Left lung (tissue), 10 donors: ENCODE results near the gene KRT6A. TPM values are rescaled to one million over a fixed set of nuclear protein-coding genes. Genes with fewer than 3 reads are reported as not detected.
A peak's percentile ranks its signal among the peaks of the same experiment; 100 is the strongest.
"Not testable (repeated sequence)": the region's sequence is repeated elsewhere in the genome, so short reads cannot be mapped to it uniquely, and the experiment has no call there.

ENCODE experiments used
- ATAC-seq: fragments of 200-7000 bp; cut with Tn5 transposase; one replicate; pipeline ENCODE4 v1.9.1; 2020; ENCODE audit warnings: moderate library complexity
- DNase-seq, 4 donors: peaks; one replicate each; pipeline ENCODE4 v3.0.0-alpha.2; 2013 to 2020
- H3K27ac ChIP-seq, 2 donors: fragments of 200-600 bp; sonication (generic) in 1 of 2; one replicate each; pipeline versions ENCODE4 v1.5.0 to v1.8.0; 2020 to 2021
- H3K27me3 ChIP-seq, 2 donors: fragments of 200-600 bp; sonication (generic) in 1 of 2; one replicate each; pipeline versions ENCODE4 v1.5.0 to v1.8.0; 2020 to 2021
- H3K36me3 ChIP-seq, 2 donors: fragments of 200-600 bp; sonication (generic) in 1 of 2; one replicate each; pipeline versions ENCODE4 v1.5.0 to v1.8.0; 2020 to 2021
- H3K4me1 ChIP-seq, 2 donors: fragments of 200-600 bp; one replicate each; pipeline ENCODE4 v1.8.0; 2021
- H3K4me3 ChIP-seq, 2 donors: fragments of 200-600 bp; sonication (generic) in 1 of 2; one replicate each; pipeline versions ENCODE4 v1.5.0 to v1.8.0; 2020 to 2021; ENCODE audit warnings: mild to moderate bottlenecking in 1 of 2
- H3K9me3 ChIP-seq, 2 donors: fragments of 200-600 bp; sonication (generic) in 1 of 2; one replicate each; pipeline versions ENCODE4 v1.5.0 to v1.8.0; 2020 to 2021
- intact Hi-C, 2 donors: fragments of 100-400 bp; cut with DNase I; formaldehyde crosslinking; loops; one replicate each; pipeline versions ENCODE4 v1.11.2 to v1.14.2; 2022
- polyA plus RNA-seq, 6 donors: library from polyadenylated mRNA; unstranded; fragments of 120-200 nt; gene quantifications; one replicate each; pipeline ENCODE4 v1.2.1, GENCODE V29; 2013; ENCODE audit not compliant: insufficient read length in 6 of 6
- total RNA-seq, 2 donors: library from RNA; stranded (reverse); fragmentation: NEBNext Ultra II Directional; extraction: Animal tissue kit (Norgen Biotek cat#: 25700); gene quantifications; one replicate each; pipeline ENCODE4 v1.2.1, GENCODE V29; 2021
- TF ChIP-seq, protein P1 (sequence below), 2 donors: fragments of 200-600 bp; sonication (generic) in 1 of 2; IDR thresholded peaks; one replicate each; pipeline versions ENCODE4 v1.5.0 to v1.8.0; 2021; ENCODE audit warnings: antibody characterized with exemption in 2 of 2
- donor health status: DM: no; HTN: yes; CAD: no.
- donor health status: DM: no; HTN: no; CAD: no.

Gene KRT6A
- total and polyA plus RNA-seq, 8 donors, result 24.4 to 32.0 TPM; not detected in 6

DNA sequence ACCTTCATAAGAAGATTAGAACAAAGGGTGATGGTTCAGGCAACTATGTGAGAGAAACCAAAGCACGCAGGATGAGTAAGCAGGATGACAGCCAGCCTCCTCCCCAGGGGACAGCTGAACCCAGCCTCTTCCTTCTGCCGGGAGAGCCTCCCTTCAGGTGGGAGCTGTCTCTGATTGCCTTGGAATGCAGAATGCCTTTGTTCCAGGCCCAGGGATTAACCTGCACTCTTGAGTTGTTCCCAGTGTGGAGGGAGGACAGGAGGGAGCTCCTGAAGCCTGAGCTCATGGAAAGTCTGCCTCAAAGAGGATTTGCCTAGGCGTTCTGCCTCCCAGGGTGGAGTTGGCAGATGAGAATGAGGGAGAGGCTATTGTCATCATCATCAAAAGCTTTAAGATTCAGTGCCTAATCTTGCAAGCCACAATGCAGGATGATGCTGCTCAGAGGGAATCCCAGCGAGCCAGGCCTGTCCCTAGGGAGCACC is 3.6 kb upstream of the KRT6A start:
- Histone ChIP-seq H3K4me1 (peaks cover 10 to 27% of the 10 kb centered on the region in 2 donors), H3K27ac (no peak overlapping the region), H3K9me3 (no peaks in the 10 kb centered on the region), H3K4me3 (no peak overlapping the region), H3K36me3 (no peaks in the 10 kb centered on the region), H3K27me3 (peaks cover 0 to 18% of the 10 kb centered on the region in 2 donors)
- intact Hi-C loops, result no loop called here
- TF ChIP-seq, protein P1, sequence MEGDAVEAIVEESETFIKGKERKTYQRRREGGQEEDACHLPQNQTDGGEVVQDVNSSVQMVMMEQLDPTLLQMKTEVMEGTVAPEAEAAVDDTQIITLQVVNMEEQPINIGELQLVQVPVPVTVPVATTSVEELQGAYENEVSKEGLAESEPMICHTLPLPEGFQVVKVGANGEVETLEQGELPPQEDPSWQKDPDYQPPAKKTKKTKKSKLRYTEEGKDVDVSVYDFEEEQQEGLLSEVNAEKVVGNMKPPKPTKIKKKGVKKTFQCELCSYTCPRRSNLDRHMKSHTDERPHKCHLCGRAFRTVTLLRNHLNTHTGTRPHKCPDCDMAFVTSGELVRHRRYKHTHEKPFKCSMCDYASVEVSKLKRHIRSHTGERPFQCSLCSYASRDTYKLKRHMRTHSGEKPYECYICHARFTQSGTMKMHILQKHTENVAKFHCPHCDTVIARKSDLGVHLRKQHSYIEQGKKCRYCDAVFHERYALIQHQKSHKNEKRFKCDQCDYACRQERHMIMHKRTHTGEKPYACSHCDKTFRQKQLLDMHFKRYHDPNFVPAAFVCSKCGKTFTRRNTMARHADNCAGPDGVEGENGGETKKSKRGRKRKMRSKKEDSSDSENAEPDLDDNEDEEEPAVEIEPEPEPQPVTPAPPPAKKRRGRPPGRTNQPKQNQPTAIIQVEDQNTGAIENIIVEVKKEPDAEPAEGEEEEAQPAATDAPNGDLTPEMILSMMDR (IDR thresholded peaks at IDR 0.05), result no peak
- DNase-seq, result no peak
- ATAC-seq, result no peak

DNA sequence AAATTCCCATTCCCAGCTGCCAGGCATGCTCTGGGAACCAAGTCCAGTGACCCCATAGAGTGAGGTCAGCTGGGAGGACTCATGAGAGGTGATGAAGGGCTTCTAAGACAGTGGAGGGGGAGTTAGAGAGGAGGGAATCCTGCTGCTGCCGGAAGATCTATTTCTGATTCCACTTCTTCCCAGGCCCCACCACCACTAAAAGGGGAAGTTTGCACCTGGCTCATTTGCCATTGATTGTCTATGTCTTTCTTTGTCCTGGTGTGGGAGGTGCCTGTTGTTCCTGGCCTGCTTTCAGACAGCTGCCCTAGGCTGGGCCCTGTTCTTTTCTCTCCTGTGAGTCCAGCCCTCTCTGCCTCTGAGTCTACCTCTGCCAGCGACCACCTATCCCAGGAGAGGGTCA is 3.0 kb upstream of the KRT6A start:
- Histone ChIP-seq H3K4me3 (no peak overlapping the region), H3K36me3 (no peaks in the 10 kb centered on the region), H3K27ac (no peak overlapping the region), H3K27me3 (peaks cover 0 to 24% of the 10 kb centered on the region in 2 donors), H3K9me3 (no peaks in the 10 kb centered on the region), H3K4me1 (peaks cover 10 to 27% of the 10 kb centered on the region in 2 donors)
- TF ChIP-seq, protein P1 (IDR thresholded peaks at IDR 0.05), result no peak
- intact Hi-C loops, result no loop called here
- no peak for ATAC-seq
- no peak for DNase-seq

DNA sequence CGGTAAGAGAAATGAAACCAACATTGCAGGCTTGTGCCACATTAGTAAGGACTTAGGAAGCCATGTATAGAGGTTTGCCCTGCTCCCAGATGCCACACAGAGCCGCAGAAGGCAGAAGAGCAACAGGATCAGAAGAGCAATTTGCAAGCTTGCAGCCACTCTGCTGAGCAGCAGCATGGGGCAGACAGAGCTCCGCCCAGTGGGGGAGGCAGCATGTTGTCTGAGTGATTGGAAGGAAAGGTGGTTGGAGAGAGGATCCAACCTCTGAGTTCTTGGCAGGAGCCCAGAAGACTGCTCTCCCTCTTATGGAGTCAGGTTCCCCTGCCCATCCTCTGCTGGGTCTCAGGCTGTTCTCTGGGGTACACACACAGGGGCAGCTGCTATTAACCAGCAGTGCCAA is 2.3 kb upstream of the KRT6A start:
- ATAC-seq, result peak; percentile 51

DNA sequence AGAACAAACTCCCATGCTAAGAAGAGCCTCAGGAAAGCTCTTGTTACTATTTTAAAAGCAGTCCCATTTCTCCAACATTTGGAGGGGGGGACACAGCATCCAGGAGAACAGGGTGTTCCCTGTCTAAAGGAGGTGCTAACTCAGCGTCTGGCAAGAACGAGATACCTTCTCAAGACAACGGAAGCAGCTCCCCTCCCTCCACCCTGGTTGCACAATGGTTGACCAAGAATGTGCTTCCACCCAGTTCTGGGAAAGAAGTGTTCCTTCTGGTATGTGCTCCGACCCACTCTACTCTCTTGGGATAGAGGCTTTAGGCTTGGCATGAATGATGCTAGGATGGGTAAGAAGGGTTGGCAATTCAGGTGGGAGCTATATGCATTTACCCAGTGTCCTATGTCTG is 1.5 kb upstream of the KRT6A start:
- peaks cover 0 to 30% of the 10 kb centered on the region in 2 donors for H3K27me3 ChIP-seq
- no peaks in the 10 kb centered on the region for H3K9me3 ChIP-seq
- H3K4me3 ChIP-seq, result no peak overlapping the region
- intact Hi-C loops, result no loop called here
- H3K27ac ChIP-seq, result no peak overlapping the region
- ATAC-seq (peak; percentile 77), DNase-seq (no peak)
- peaks cover 10 to 27% of the 10 kb centered on the region in 2 donors for H3K4me1 ChIP-seq
- TF ChIP-seq, protein P1 (IDR thresholded peaks at IDR 0.05), result no peak
- no peaks in the 10 kb centered on the region for H3K36me3 ChIP-seq

More for the DNA sequence above, 2.3 kb upstream of the KRT6A start:
- Histone ChIP-seq H3K36me3 (no peaks in the 10 kb centered on the region), H3K27ac (no peak overlapping the region), H3K4me1 (peaks cover 10 to 27% of the 10 kb centered on the region in 2 donors), H3K9me3 (no peaks in the 10 kb centered on the region), H3K27me3 (peaks cover 0 to 25% of the 10 kb centered on the region in 2 donors), H3K4me3 (no peak overlapping the region)
- peak in 1 of 4 donors; percentile 2 for DNase-seq
- TF ChIP-seq, protein P1 (IDR thresholded peaks at IDR 0.05), result no peak
- intact Hi-C loops, result no loop called here

DNA sequence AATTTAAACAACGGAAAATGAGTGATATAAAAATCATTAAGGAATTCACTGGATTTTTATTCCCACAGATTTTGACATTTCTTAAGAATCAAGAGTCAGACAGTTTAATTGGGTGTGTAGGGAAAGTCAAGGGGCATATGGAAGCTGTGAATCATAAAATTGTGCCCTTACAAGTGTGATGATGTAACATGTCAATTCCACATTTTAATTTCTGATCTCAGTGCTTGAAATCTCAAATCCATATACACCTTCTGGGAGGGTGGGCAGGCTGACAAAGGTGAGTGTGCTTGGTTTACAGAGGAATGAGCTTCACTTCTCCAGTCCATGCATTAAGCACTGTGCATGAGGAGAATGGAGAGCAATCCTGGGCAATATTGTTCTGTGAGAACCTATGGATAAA is 1.0 kb upstream of the KRT6A start:
- TF ChIP-seq, protein P1 (IDR thresholded peaks at IDR 0.05), result no peak
- DNase-seq, result no peak
- peak; percentile 4 for ATAC-seq
- Histone ChIP-seq H3K27me3 (peaks cover 0 to 30% of the 10 kb centered on the region in 2 donors), H3K4me1 (peaks cover 10 to 27% of the 10 kb centered on the region in 2 donors), H3K27ac (no peak overlapping the region), H3K9me3 (no peaks in the 10 kb centered on the region), H3K36me3 (no peaks in the 10 kb centered on the region), H3K4me3 (no peak overlapping the region)
- intact Hi-C loops, result no loop called here

DNA sequence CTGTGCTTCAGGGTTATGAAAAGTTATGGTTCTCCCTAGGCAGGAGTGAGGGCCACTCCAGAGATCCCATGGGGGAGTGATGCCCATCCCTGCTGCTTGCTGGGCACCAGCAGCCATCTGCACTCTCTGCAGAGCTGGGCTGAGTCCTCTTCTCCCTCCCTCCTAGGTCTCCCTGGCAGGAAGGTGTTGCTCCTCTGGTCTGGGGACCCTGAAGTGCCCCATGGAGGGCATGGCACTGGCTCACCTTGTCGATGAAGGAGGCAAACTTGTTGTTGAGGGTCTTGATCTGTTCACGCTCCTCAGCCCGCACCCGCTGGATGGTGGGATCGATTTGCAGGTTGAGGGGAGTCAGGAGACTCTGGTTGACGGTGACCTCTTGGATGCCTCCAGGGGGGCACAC is 652 bp downstream of the KRT6A start:
- H3K4me3 ChIP-seq, intact Hi-C loops, H3K36me3 ChIP-seq, H3K27ac ChIP-seq, ATAC-seq, DNase-seq, H3K9me3 ChIP-seq: not testable (repeated sequence)
- Histone ChIP-seq H3K27me3 (peaks cover 0 to 21% of the 10 kb centered on the region in 2 donors), H3K4me1 (peaks cover 10 to 27% of the 10 kb centered on the region in 2 donors)

DNA sequence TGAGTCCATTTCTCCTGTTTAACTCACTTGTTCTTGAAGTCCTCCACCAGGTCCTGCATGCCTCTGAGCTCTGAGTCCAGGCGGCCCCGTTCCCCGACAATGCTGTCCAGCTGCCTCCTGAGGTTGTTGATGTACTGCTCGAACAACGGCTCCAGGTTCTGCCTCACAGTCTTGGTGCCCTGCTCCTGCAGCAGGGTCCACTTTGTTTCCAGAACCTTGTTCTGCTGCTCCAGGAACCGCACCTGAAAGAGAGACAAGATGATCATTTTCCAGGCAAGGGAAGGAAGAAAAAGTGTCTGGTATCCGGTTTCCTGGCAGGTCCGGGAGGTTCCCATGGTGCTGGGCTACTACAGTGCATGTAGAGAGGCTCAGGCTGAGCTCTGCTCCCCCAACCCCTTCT is 1.6 kb downstream of the KRT6A start:
- intact Hi-C loops, H3K9me3 ChIP-seq, H3K4me3 ChIP-seq, ATAC-seq, DNase-seq, H3K36me3 ChIP-seq, H3K27ac ChIP-seq: not testable (repeated sequence)
- Histone ChIP-seq H3K4me1 (peaks cover 10 to 27% of the 10 kb centered on the region in 2 donors), H3K27me3 (peaks cover under 1 to 24% of the 10 kb centered on the region in 2 donors)
